Naive thymus-derived CD4-positive, alpha-beta T cell (primary cell): ENCODE data around the gene ARL3. TPM values are rescaled to one million over a fixed set of nuclear protein-coding genes. Genes with fewer than 3 reads are reported as not detected.

ENCODE experiments used
- ATAC-seq: fragments of 150-1000 bp; cut with Tn5 transposase; 2 replicates; pipeline ENCODE4 v1.10.0; 2021; ENCODE audit warnings: mild to moderate bottlenecking, moderate library complexity
- CTCF ChIA-PET: fragments of 350-600 bp; sonication (Branson Sonifier 250); formaldehyde crosslinking; loops from one replicate; lab custom pipeline; 2021; ENCODE audit warnings: antibody characterized with exemption; lab: Charles Lee
- POLR2A ChIA-PET: fragments of 350-600 bp; sonication (Branson Sonifier 250); formaldehyde crosslinking; loops from one replicate; lab custom pipeline; 2021; ENCODE audit warnings: antibody characterized with exemption, inconsistent platforms; lab: Charles Lee
- DNase-seq, 9 donors: peaks; one replicate each; pipeline versions ENCODE4 v3.0.0 to v3.0.0-alpha.2; 2020 to 2022; ENCODE audit warnings: mixed read lengths in 1 of 9
- H3K27ac ChIP-seq: one replicate; pipeline ENCODE4 v1.7.0; 2013; ENCODE audit warnings: mild to moderate bottlenecking, low read depth, low read length, moderate library complexity
- H3K27me3 ChIP-seq, 2 donors: one replicate each; pipeline ENCODE4 v1.7.0; 2013; ENCODE audit warnings: low read length in 2 of 2, mild to moderate bottlenecking in 2 of 2, moderate library complexity in 2 of 2; ENCODE audit not compliant: control insufficient read depth in 2 of 2, insufficient read depth in 2 of 2
- H3K36me3 ChIP-seq, 3 experiments: 1 replicate in 2 of 3; 2 replicates in 1 of 3; pipeline ENCODE4 v1.7.0; 2013; ENCODE audit warnings: low read length in 3 of 3, mild to moderate bottlenecking in 3 of 3, moderate library complexity in 1 of 3; ENCODE audit not compliant: insufficient read depth in 3 of 3, control insufficient read depth in 2 of 3
- H3K4me1 ChIP-seq, 2 donors: one replicate each; pipeline ENCODE4 v1.7.0; 2013; ENCODE audit warnings: low read length in 2 of 2, mild to moderate bottlenecking in 2 of 2, moderate library complexity in 1 of 2; ENCODE audit not compliant: control insufficient read depth in 2 of 2, insufficient read depth in 2 of 2
- H3K4me3 ChIP-seq: 2 replicates; pipeline ENCODE4 v1.7.0; 2013; ENCODE audit warnings: mild to moderate bottlenecking, low read length
- H3K9me3 ChIP-seq, 3 experiments: 1 replicate in 2 of 3; 2 replicates in 1 of 3; pipeline ENCODE4 v1.7.0; 2013; ENCODE audit warnings: low read length in 3 of 3; ENCODE audit not compliant: control insufficient read depth in 2 of 3
- H3K27ac Mint-ChIP-seq, 9 donors: one replicate each; pipeline ENCODE4 v1.8.0; 2020 to 2022; ENCODE audit warnings: mixed read lengths in 9 of 9, mild to moderate bottlenecking in 8 of 9, moderate library complexity in 5 of 9, inconsistent platforms in 2 of 9
- H3K27me3 Mint-ChIP-seq, 5 donors: one replicate each; pipeline ENCODE4 v1.8.0; 2021 to 2022; ENCODE audit warnings: mixed read lengths in 5 of 5, mild to moderate bottlenecking in 1 of 5
- H3K36me3 Mint-ChIP-seq, 5 donors: one replicate each; pipeline ENCODE4 v1.8.0; 2020 to 2022; ENCODE audit warnings: mixed read lengths in 5 of 5, mild to moderate bottlenecking in 3 of 5, inconsistent platforms in 1 of 5
- H3K4me1 Mint-ChIP-seq, 7 donors: one replicate each; pipeline ENCODE4 v1.8.0; 2020 to 2022; ENCODE audit warnings: mixed read lengths in 7 of 7, mild to moderate bottlenecking in 3 of 7, inconsistent platforms in 1 of 7
- H3K4me3 Mint-ChIP-seq, 10 donors: one replicate each; pipeline ENCODE4 v1.8.0; 2020 to 2022; ENCODE audit warnings: mild to moderate bottlenecking in 10 of 10, mixed read lengths in 10 of 10, moderate library complexity in 6 of 10, inconsistent platforms in 2 of 10
- H3K9me3 Mint-ChIP-seq, 11 donors: one replicate each; pipeline ENCODE4 v1.8.0; 2020 to 2022; ENCODE audit warnings: mixed read lengths in 11 of 11, mild to moderate bottlenecking in 4 of 11, inconsistent platforms in 1 of 11, moderate library complexity in 1 of 11
- intact Hi-C, 2 donors: fragments of 100-400 bp; cut with micrococcal nuclease; formaldehyde crosslinking; loops; one replicate each; pipeline ENCODE4 v1.15.1; 2023
- polyA plus RNA-seq, 2 donors: library from polyadenylated mRNA; unstranded; fragments of 300-500 nt; fragmentation: Illumina TruSeq; gene quantifications; one replicate each; pipeline ENCODE4 v1.2.3, GENCODE V29; 2021
- total RNA-seq, 6 experiments: library from RNA in 5 of 6; stranded (reverse) in 5 of 6; gene quantifications; 1 replicate in 5 of 6; 2 replicates in 1 of 6; pipeline ENCODE4 v1.2.3 and lab custom pipeline; 2021 to 2026

The ARL3 gene
- total and polyA plus RNA-seq, 7 experiments from 2014 or later = 1.3 to 5.1 (median 2.9) TPM

GRCh38 chr10:102679596-102679995 is 34.6 kb downstream of the ARL3 start:
- no peak overlapping the region for H3K4me3 ChIP-seq
- Mint-ChIP-seq H3K36me3 (peaks cover 0 to 14% (median 4%) of the 10 kb centered on the region in 5 donors), H3K27ac (no peak overlapping the region), H3K9me3 (no peaks in the 10 kb centered on the region), H3K27me3 (no peaks in the 10 kb centered on the region), H3K4me3 (no peak overlapping the region), H3K4me1 (peaks cover 22 to 59% (median 45%) of the 10 kb centered on the region in 7 donors)
- DNase-seq = no peak
- H3K9me3 ChIP-seq = no peaks in the 10 kb centered on the region
- no peak overlapping the region for H3K27ac ChIP-seq
- no peaks in the 10 kb centered on the region for H3K27me3 ChIP-seq
- intact Hi-C loops = no loop called here
- H3K4me1 ChIP-seq = peaks cover 7 to 41% of the 10 kb centered on the region in 2 donors
- ChIA-PET CTCF (interaction anchor here (0.9 to 1.3 kb wide), 2 partner anchors 32 to 34 kb away, joined by 3 to 5 read pairs; no protein-coding TSS in a partner anchor), POLR2A (interaction anchor here (1.2 kb wide), 1 partner anchor 33 kb away, joined by 3 read pairs; no protein-coding TSS in a partner anchor)
- H3K36me3 ChIP-seq = no peaks in the 10 kb centered on the region
- ATAC-seq = no peak

- Histone ChIP-seq H3K27me3 (no peaks in the 10 kb centered on the region), H3K4me1 (peaks cover 12 to 45% of the 10 kb centered on the region in 2 donors), H3K9me3 (no peaks in the 10 kb centered on the region), H3K27ac (no peak overlapping the region), H3K4me3 (no peak overlapping the region), H3K36me3 (no peaks in the 10 kb centered on the region)
- H3K4me1 Mint-ChIP-seq = peaks cover 30 to 67% (median 53%) of the 10 kb centered on the region in 7 donors
- peaks cover 0 to 12% (median 4%) of the 10 kb centered on the region in 5 donors for H3K36me3 Mint-ChIP-seq
- CTCF ChIA-PET = interaction anchor here (0.9 to 1.3 kb wide), 2 partner anchors 33 to 34 kb away, joined by 3 to 5 read pairs; no protein-coding TSS in a partner anchor
- H3K4me3 Mint-ChIP-seq = no peak overlapping the region
- ATAC-seq = peak; percentile 33
- H3K9me3 Mint-ChIP-seq = no peaks in the 10 kb centered on the region
- no peak for DNase-seq
- POLR2A ChIA-PET = interaction anchor here (0.6 to 1.2 kb wide), 2 partner anchors 9 to 32 kb away, joined by 3 read pairs; no protein-coding TSS in a partner anchor
- H3K27me3 Mint-ChIP-seq = no peaks in the 10 kb centered on the region
- intact Hi-C loops = no loop called here
- H3K27ac Mint-ChIP-seq = peak overlapping the region in 4 of 9 donors; percentile 3 to 78 (median 49)
Measured at GRCh38 chr10:102678842-102679289, 35.3 kb downstream of the ARL3 start.

GRCh38 chr10:102678068-102678400 is 36.2 kb downstream of the ARL3 start:
- H3K27me3 Mint-ChIP-seq = no peaks in the 10 kb centered on the region
- no peaks in the 10 kb centered on the region for H3K9me3 ChIP-seq
- CTCF ChIA-PET = no interaction called here
- H3K4me1 ChIP-seq = peaks cover 18 to 53% of the 10 kb centered on the region in 2 donors
- H3K9me3 Mint-ChIP-seq = no peaks in the 10 kb centered on the region
- no peaks in the 10 kb centered on the region for H3K36me3 ChIP-seq
- no peak for ATAC-seq
- POLR2A ChIA-PET = interaction anchor here (7.3 to 11.1 kb wide), 2 partner anchors 17 to 32 kb away, joined by 68 to 169 read pairs; partner anchors contain the start of gene TRIM8
- no peak overlapping the region for H3K4me3 Mint-ChIP-seq
- peaks cover 36 to 75% (median 56%) of the 10 kb centered on the region in 7 donors for H3K4me1 Mint-ChIP-seq
- H3K27ac ChIP-seq = no peak overlapping the region
- intact Hi-C loops = no loop called here
- DNase-seq = no peak
- no peaks in the 10 kb centered on the region for H3K27me3 ChIP-seq
- no peak overlapping the region for H3K4me3 ChIP-seq
- H3K36me3 Mint-ChIP-seq = peaks cover 0 to 10% (median 4%) of the 10 kb centered on the region in 5 donors
- H3K27ac Mint-ChIP-seq = peak overlapping the region in 5 of 9 donors; percentile 3 to 97 (median 82)

- H3K9me3 Mint-ChIP-seq = no peaks in the 10 kb centered on the region
- ChIA-PET CTCF (no interaction called here), POLR2A (interaction anchor here (0.6 to 11.1 kb wide), 6 partner anchors 16 to 37 kb away, joined by 3 to 169 read pairs (median 14); partner anchors contain the start of genes ARL3 and TRIM8)
- H3K9me3 ChIP-seq = no peaks in the 10 kb centered on the region
- no peak overlapping the region for H3K4me3 ChIP-seq
- H3K4me3 Mint-ChIP-seq = peak overlapping the region in 2 of 10 donors; percentile 12 to 88
- DNase-seq (no peak), ATAC-seq (no peak)
- peaks cover 40 to 76% (median 59%) of the 10 kb centered on the region in 7 donors for H3K4me1 Mint-ChIP-seq
- H3K27me3 Mint-ChIP-seq = no peaks in the 10 kb centered on the region
- H3K27me3 ChIP-seq = no peaks in the 10 kb centered on the region
- peaks cover 18 to 49% of the 10 kb centered on the region in 2 donors for H3K4me1 ChIP-seq
- no peak overlapping the region for H3K27ac ChIP-seq
- no peaks in the 10 kb centered on the region for H3K36me3 ChIP-seq
- intact Hi-C loops = no loop called here
- peak overlapping the region in 7 of 9 donors; percentile 3 to 97 (median 82) for H3K27ac Mint-ChIP-seq
- peaks cover 0 to 10% (median 4%) of the 10 kb centered on the region in 5 donors for H3K36me3 Mint-ChIP-seq
Measured at GRCh38 chr10:102677331-102678067, 36.7 kb downstream of the ARL3 start.

- peaks cover 32 to 68% (median 53%) of the 10 kb centered on the region in 7 donors for H3K4me1 Mint-ChIP-seq
- intact Hi-C loops = no loop called here
- ChIA-PET POLR2A (interaction anchor here (0.6 to 11.1 kb wide), 8 partner anchors 16 to 63 kb away, joined by 3 to 169 read pairs (median 4); partner anchors contain the start of genes ARL3 and TRIM8), CTCF (interaction anchor here (0.6 to 3.5 kb wide), 2 partner anchors 13 to 31 kb away, joined by 3 to 22 read pairs; partner anchors contain the start of gene TRIM8)
- H3K4me3 Mint-ChIP-seq = peak overlapping the region in 5 of 10 donors; percentile 71 to 93 (median 82)
- Histone ChIP-seq H3K9me3 (no peaks in the 10 kb centered on the region), H3K4me3 (no peak overlapping the region), H3K4me1 (peaks cover 18 to 41% of the 10 kb centered on the region in 2 donors), H3K27me3 (no peaks in the 10 kb centered on the region), H3K27ac (peak overlapping the region; percentile 85), H3K36me3 (no peaks in the 10 kb centered on the region)
- DNase-seq = no peak
- no peak for ATAC-seq
- no peaks in the 10 kb centered on the region for H3K9me3 Mint-ChIP-seq
- no peaks in the 10 kb centered on the region for H3K27me3 Mint-ChIP-seq
- H3K36me3 Mint-ChIP-seq = peaks cover 0 to 8% (median 0%) of the 10 kb centered on the region in 5 donors
- peak overlapping the region in 7 of 9 donors; percentile 82 to 97 (median 91) for H3K27ac Mint-ChIP-seq
Measured at GRCh38 chr10:102676534-102677315, 37.5 kb downstream of the ARL3 start.
